ENCODE results near the gene TST. TPM values are rescaled to one million over a fixed set of nuclear protein-coding genes. Genes with fewer than 3 reads are reported as not detected.

The TST gene
- total RNA-seq, 4 donors from 2014 or later, result 60.8 to 163 (median 82.9) TPM

DNA sequence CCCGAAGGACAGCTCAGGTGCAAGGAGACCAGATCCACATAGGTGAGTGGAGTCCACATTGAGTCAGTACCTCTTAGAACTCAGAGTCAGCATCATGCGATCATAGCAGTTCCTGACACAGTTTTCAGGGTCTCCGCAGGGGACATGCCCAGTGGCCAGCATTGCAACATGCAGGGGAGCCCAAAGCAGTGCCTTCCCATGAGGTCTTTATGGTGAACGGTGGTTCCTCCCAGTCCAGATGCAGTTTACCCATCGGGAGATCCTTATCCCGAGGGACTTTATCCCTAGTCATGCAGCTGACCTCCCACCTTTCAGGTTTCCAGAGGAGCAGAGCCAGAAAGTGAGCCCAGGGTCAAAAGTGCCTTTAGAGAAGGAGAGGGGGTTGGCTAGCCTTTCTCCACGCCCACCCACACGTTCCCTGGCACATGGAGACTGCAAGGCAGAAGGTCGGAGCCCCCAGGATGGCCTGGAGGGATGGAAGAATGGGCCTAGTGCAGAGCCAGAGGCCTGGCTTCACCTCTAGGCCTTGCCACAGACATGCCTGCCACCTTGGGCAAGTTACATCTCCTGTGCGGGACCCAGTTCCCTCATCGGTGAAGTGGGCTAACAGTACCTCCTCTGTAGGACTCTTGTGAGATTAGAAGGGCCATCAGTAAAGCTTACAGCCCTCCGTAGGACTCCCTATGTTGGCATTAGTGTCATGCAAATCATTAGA, 38.7 kb upstream of the TST start:
- 95 to 100% methylated on average over 4 to 7 of the region's 12 CpGs for WGBS, 2 donors
- no peak for TF ChIP-seq POLR2A (IDR thresholded peaks at IDR 0.05)
- TF ChIP-seq, protein P1, sequence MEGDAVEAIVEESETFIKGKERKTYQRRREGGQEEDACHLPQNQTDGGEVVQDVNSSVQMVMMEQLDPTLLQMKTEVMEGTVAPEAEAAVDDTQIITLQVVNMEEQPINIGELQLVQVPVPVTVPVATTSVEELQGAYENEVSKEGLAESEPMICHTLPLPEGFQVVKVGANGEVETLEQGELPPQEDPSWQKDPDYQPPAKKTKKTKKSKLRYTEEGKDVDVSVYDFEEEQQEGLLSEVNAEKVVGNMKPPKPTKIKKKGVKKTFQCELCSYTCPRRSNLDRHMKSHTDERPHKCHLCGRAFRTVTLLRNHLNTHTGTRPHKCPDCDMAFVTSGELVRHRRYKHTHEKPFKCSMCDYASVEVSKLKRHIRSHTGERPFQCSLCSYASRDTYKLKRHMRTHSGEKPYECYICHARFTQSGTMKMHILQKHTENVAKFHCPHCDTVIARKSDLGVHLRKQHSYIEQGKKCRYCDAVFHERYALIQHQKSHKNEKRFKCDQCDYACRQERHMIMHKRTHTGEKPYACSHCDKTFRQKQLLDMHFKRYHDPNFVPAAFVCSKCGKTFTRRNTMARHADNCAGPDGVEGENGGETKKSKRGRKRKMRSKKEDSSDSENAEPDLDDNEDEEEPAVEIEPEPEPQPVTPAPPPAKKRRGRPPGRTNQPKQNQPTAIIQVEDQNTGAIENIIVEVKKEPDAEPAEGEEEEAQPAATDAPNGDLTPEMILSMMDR (IDR thresholded peaks at IDR 0.05), result no peak
- H3K27me3 ChIP-seq, result no peaks in the 10 kb centered on the region
- no peak overlapping the region for H3K27ac ChIP-seq
- intact Hi-C loops (cut with DNase I), result no loop called here
- no peak overlapping the region for H3K4me3 ChIP-seq
- peaks cover 3 to 20% (median 10%) of the 10 kb centered on the region in 3 donors for H3K4me1 ChIP-seq
- no peaks in the 10 kb centered on the region for H3K9me3 ChIP-seq
- peaks cover 4 to 71% (median 4%) of the 10 kb centered on the region in 3 donors for H3K36me3 ChIP-seq
- no peak for DNase-seq

DNA sequence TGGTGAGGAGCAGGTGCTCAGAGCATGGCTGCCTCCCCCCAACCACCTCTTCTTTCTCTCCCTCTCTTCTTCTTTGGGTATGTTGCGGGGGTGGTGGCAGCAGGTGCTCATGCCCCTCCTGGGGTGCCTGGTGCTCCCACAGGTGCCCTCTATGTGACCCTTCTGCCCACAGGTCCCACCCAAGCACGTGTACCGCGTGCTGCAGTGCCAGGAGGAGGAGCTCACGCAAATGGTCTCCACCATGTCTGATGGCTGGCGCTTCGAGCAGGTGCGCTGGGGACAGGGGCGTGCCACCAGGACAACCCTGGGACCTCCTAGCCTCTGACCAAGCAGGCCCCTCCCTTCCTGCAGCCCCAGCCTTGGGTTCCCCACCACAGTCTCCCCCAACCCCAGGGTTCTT, 38.0 kb upstream of the TST start:
- intact Hi-C loops (cut with DNase I), result no loop called here
- 71 to 100% methylated on average over 1 to 4 of the region's 9 CpGs for WGBS, 2 donors
- TF ChIP-seq, protein P1 (IDR thresholded peaks at IDR 0.05), result no peak
- TF ChIP-seq POLR2A (IDR thresholded peaks at IDR 0.05), result no peak
- H3K9me3 ChIP-seq, result no peaks in the 10 kb centered on the region
- H3K4me3 ChIP-seq, result no peak overlapping the region
- DNase-seq, result no peak
- H3K4me1 ChIP-seq, result peaks cover 9 to 27% (median 17%) of the 10 kb centered on the region in 3 donors
- peaks cover 4 to 71% (median 4%) of the 10 kb centered on the region in 3 donors for H3K36me3 ChIP-seq
- no peak overlapping the region for H3K27ac ChIP-seq
- no peaks in the 10 kb centered on the region for H3K27me3 ChIP-seq

DNA sequence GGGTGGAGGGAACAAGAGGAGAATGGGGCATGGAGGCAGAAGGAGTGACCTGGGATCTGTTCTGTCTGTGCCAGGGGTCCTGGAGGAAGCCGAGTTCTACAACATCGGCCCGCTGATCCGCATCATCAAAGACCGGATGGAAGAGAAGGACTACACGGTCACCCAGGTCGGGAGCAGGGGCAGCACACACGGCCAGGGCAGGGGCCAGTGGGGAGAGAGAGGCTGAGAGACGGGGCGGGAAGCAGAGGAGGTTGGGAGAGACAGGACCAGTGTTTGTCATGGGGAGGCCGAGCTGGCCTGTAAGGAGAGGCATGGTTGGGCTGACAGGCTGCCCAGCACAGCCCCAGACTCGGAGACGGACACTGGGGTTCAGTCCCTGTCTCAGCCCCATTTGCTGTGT, 37.0 kb upstream of the TST start:
- Histone ChIP-seq H3K9me3 (no peaks in the 10 kb centered on the region), H3K27me3 (no peaks in the 10 kb centered on the region), H3K27ac (no peak overlapping the region), H3K36me3 (peaks cover 4 to 68% (median 4%) of the 10 kb centered on the region in 3 donors), H3K4me1 (peaks cover 13 to 37% (median 23%) of the 10 kb centered on the region in 3 donors), H3K4me3 (no peak overlapping the region)
- TF ChIP-seq POLR2A (IDR thresholded peaks at IDR 0.05), result no peak
- TF ChIP-seq, protein P1 (IDR thresholded peaks at IDR 0.05), result no peak
- DNase-seq, result no peak
- WGBS, 2 donors, result 94 to 95% methylated on average over 9 to 13 of the region's 13 CpGs
- intact Hi-C loops (cut with DNase I), result no loop called here

DNA sequence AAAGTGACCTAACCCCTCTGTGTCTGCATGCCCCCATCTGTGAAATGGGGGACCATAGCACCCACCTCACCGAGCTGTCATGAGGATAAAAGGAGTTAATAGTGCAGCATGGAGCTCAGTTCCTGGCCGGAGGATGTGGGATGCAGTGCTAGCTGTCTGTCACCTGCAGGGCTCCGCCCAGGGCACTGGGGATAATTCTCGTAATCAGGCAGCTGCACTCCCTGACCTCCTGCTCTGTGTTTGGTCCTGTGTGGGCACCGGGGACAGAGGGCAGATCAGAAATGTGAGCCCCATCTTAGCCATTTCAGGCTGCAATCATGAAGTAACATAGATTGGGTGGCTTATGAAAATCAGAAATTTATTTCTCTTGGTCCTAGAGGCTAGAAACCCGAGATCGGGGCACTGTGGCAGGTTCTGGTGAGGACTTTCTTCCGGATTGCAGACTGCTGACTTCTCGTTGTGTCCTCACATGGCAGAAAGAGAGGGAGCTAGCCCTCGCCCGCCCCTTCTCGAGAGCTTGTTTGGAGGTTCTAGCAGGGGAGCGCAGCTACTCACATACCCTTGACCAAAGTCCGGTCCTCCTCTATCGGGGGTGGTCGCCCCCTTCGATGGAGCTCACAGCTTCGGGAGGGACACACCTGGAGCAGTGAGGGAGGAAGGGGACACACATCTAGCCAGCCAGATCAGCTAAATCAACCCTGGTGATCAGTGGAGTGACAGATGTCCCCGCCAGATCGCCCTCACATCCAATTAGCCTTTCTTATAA, 35.5 kb upstream of the TST start:
- peaks cover 0 to 53% (median 0%) of the 10 kb centered on the region in 3 donors for H3K36me3 ChIP-seq
- no peaks in the 10 kb centered on the region for H3K27me3 ChIP-seq
- no peak overlapping the region for H3K27ac ChIP-seq
- WGBS, 2 donors, result 89 to 91% methylated on average over 9 to 16 of the region's 20 CpGs
- H3K4me1 ChIP-seq, result peaks cover 13 to 41% (median 23%) of the 10 kb centered on the region in 3 donors
- DNase-seq, result no peak
- H3K4me3 ChIP-seq, result no peak overlapping the region
- no peaks in the 10 kb centered on the region for H3K9me3 ChIP-seq
- intact Hi-C loops (cut with DNase I), result no loop called here
- TF ChIP-seq, protein P1 (IDR thresholded peaks at IDR 0.05), result no peak
- TF ChIP-seq POLR2A (IDR thresholded peaks at IDR 0.05), result no peak

DNA sequence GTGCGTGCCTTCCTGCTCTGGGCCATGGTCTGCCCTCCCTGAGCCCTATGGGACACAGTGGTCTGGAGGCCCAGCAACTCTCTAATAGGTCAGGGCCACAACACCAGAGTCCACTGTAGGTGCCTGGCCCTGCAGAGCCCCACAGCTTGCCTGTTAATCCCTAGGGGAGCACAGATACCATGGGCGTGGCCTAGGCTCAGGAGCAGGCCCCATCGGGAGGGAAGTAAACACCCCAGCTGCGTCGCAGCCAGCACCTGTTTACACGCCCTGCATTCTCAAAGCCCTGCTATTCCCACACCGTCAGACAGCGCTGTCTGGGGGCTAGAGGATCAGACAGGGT, 34.8 kb upstream of the TST start:
- H3K4me1 ChIP-seq, result peaks cover 13 to 41% (median 23%) of the 10 kb centered on the region in 3 donors
- intact Hi-C loops (cut with DNase I), result no loop called here
- H3K36me3 ChIP-seq, result peaks cover 0 to 46% (median 0%) of the 10 kb centered on the region in 3 donors
- no peaks in the 10 kb centered on the region for H3K27me3 ChIP-seq
- TF ChIP-seq, protein P1 (IDR thresholded peaks at IDR 0.05), result no peak
- no peak for TF ChIP-seq POLR2A (IDR thresholded peaks at IDR 0.05)
- H3K9me3 ChIP-seq, result no peaks in the 10 kb centered on the region
- H3K27ac ChIP-seq, result peak overlapping the region in 3 of 4 donors; percentile 25 to 71 (median 68)
- no peak overlapping the region for H3K4me3 ChIP-seq
- WGBS, 2 donors, result no CpG with 5 or more reads among the region's 8 CpGs
- DNase-seq, result no peak

Measured in esophagus squamous epithelium (tissue), 5 donors.